ENCODE measurements around the gene SCAP. TPM values are rescaled to one million over a fixed set of nuclear protein-coding genes. Genes with fewer than 3 reads are reported as not detected.

SCAP gene
- total and polyA plus RNA-seq, 7 donors: 18.9 to 47.5 (median 34.7) TPM

- H3K4me3 ChIP-seq: no peak overlapping the region
- no peaks in the 10 kb centered on the region for H3K9me3 ChIP-seq
- ATAC-seq (no peak), DNase-seq (peak in 1 of 2 donors; percentile 47)
- peaks cover 13% of the 10 kb centered on the region for H3K4me1 ChIP-seq
- 87 to 90% (median 89%) methylated on average over 11 of the region's 11 CpGs for WGBS, 3 donors
- intact Hi-C loops (cut with DNase I): no loop called here
- no peaks in the 10 kb centered on the region for H3K27me3 ChIP-seq (ENCODE audit: insufficient read depth in 3 of 3, low read length in 2 of 3)
- H3K36me3 ChIP-seq (ENCODE audit: insufficient read depth in 1 of 2, low read depth in 1 of 2): peaks cover 4 to 80% of the 10 kb centered on the region in 2 donors
- no peak for TF ChIP-seq CTCF (IDR thresholded peaks at IDR 0.05)
- no peak overlapping the region for H3K27ac ChIP-seq
These were observed 50.4 kb downstream of the SCAP start for GRCh38 chr3:47425383-47425778.

DNA sequence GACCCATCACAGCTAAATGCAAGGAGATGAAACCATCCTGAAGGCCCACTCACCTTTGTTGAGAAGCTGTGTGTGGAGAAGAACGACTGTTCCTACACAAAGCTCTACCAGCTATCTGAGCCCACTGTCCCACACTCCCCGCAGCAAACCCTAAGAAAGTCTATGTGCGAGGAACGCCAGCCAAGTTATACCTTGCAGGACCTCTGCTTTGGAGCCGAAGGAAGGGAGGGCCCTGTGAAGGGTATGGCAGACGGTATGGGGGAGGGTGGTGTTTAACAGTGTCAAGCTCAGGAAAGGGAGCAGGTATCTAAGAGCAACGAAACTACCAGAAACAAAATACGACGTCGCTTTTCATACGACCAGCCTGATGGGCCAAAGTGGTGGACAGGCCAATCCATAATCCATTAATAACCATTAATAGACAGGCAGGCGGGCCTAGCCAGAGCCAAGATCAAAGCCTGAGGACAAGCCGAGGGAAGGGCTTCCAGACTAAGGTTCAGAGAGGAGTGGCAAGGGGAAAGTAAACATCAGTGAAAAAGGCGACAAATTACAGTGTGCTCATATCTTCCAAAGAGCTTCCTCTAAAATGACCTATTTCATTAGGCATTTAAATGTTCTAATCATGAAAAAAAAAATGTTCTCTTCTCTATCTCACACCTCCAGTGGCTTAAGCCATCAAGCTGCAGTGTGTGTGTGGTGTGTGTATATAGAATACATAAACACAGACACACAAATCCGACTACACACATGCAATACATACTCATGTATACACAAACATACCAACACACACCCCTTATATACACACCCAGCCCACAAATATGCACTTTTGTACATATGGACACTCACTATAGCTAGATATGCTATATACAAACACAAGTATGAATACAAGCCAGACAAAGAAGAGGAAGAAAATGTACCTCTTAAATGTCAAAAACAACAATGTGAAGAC is 51.0 kb downstream of the SCAP start:
- peaks cover 4 to 80% of the 10 kb centered on the region in 2 donors for H3K36me3 ChIP-seq (ENCODE audit: insufficient read depth in 1 of 2, low read depth in 1 of 2)
- 88 to 95% (median 92%) methylated on average over 15 of the region's 15 CpGs for WGBS, 3 donors
- no peaks in the 10 kb centered on the region for H3K27me3 ChIP-seq (ENCODE audit: insufficient read depth in 3 of 3, low read length in 2 of 3)
- peak in 1 of 2 donors; percentile 19 for DNase-seq
- no peak for TF ChIP-seq CTCF (IDR thresholded peaks at IDR 0.05)
- ATAC-seq: no peak
- no peak overlapping the region for H3K27ac ChIP-seq
- peaks cover 13% of the 10 kb centered on the region for H3K4me1 ChIP-seq
- no peaks in the 10 kb centered on the region for H3K9me3 ChIP-seq
- no peak overlapping the region for H3K4me3 ChIP-seq
- intact Hi-C loops (cut with DNase I): no loop called here

DNA sequence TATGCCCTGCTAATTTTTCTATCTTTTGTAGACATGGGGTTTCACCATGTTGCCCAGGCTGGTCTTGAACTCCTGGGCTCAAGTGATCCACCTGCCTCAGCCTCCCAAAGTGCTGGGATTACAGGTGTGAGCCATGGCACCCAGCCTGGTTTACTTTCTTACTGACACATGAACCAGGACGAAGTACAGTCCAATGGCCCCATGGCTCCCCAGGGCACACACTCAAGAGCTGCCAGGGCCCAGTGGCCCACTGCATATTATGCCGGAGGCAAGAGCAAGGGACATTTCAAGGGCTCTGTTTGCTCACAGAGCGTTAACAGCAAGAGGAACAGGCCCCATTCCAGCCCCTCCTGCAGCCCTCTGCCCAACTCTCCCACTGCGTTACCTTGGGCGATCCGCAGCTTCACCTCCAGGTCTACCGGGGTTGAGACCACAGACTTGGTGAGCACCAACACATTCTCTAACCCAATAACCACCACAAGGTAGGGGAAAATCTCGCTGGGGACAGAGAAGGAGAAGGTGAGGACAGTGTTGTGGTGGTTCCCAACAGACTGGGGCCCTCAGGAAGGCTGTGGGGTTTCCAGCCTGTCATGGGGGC is 52.1 kb downstream of the SCAP start:
- TF ChIP-seq CTCF (IDR thresholded peaks at IDR 0.05): no peak
- H3K4me1 ChIP-seq: peaks cover 13% of the 10 kb centered on the region
- H3K9me3 ChIP-seq: no peaks in the 10 kb centered on the region
- intact Hi-C loops (cut with DNase I): no loop called here
- no peak overlapping the region for H3K27ac ChIP-seq
- DNase-seq: no peak
- no peak overlapping the region for H3K4me3 ChIP-seq
- no peak for ATAC-seq
- WGBS, 3 donors: 82 to 88% (median 82%) methylated on average over 8 of the region's 8 CpGs
- peaks cover 4 to 86% of the 10 kb centered on the region in 2 donors for H3K36me3 ChIP-seq (ENCODE audit: insufficient read depth in 1 of 2, low read depth in 1 of 2)
- no peaks in the 10 kb centered on the region for H3K27me3 ChIP-seq (ENCODE audit: insufficient read depth in 3 of 3, low read length in 2 of 3)

GRCh38 chr3:47422743-47423142 is 53.0 kb downstream of the SCAP start:
- intact Hi-C loops (cut with DNase I): no loop called here

More at GRCh38 chr3:47422743-47423142, 53.0 kb downstream of the SCAP start:
- no peaks in the 10 kb centered on the region for H3K9me3 ChIP-seq
- DNase-seq (no peak), ATAC-seq (no peak)
- H3K27ac ChIP-seq: peak overlapping the region; percentile 69
- no peak for TF ChIP-seq CTCF (IDR thresholded peaks at IDR 0.05)
- peaks cover 13% of the 10 kb centered on the region for H3K4me1 ChIP-seq
- H3K36me3 ChIP-seq (ENCODE audit: insufficient read depth in 1 of 2, low read depth in 1 of 2): peaks cover 4 to 84% of the 10 kb centered on the region in 2 donors
- no peak overlapping the region for H3K4me3 ChIP-seq
- H3K27me3 ChIP-seq (ENCODE audit: insufficient read depth in 3 of 3, low read length in 2 of 3): no peaks in the 10 kb centered on the region
- 87 to 92% (median 89%) methylated on average over 9 of the region's 9 CpGs for WGBS, 3 donors
